B cell (primary cell): ENCODE data around the gene PDZRN3. TPM values are rescaled to one million over a fixed set of nuclear protein-coding genes. Genes with fewer than 3 reads are reported as not detected.

Source experiments
- ATAC-seq: fragments of 200-7000 bp; cut with Tn5 transposase; one replicate; pipeline ENCODE4 v1.10.0; 2021; ENCODE audit warnings: low read depth, mild to moderate bottlenecking, moderate number of reproducible peaks, moderate library complexity
- CTCF ChIA-PET: fragments of 350-600 bp; sonication (Branson Sonifier 250); formaldehyde crosslinking; loops from one replicate; lab custom pipeline; 2021; ENCODE audit warnings: antibody characterized with exemption, inconsistent platforms; lab: Charles Lee
- POLR2A ChIA-PET: fragments of 350-600 bp; sonication (Branson Sonifier 250); formaldehyde crosslinking; loops from one replicate; lab custom pipeline; 2021; ENCODE audit warnings: antibody characterized with exemption; lab: Charles Lee
- DNase-seq: peaks from one replicate; pipeline ENCODE4 v3.0.0; 2013
- H2AFZ ChIP-seq: 2 replicates; pipeline ENCODE4 v1.6.1; 2012; ENCODE audit warnings: mild to moderate bottlenecking, low read depth, low read length; ENCODE audit not compliant: insufficient read depth, poor library complexity, severe bottlenecking
- H3K27ac ChIP-seq, 2 donors: 1 replicate in 1 of 2; 2 replicates in 1 of 2; pipeline ENCODE4 v1.5.1; 2012 to 2013; ENCODE audit warnings: low read length in 2 of 2, mild to moderate bottlenecking in 2 of 2, moderate library complexity in 1 of 2
- H3K27me3 ChIP-seq, 4 experiments: fragments of 200-600 bp in 1 of 4; sonication (generic) in 1 of 4; replicated peaks in 1 of 4; 1 replicate in 2 of 4; 2 replicates in 2 of 4; pipeline versions ENCODE4 v1.6.1 to v1.7.0; 2013 to 2016; ENCODE audit warnings: low read length in 3 of 4, mild to moderate bottlenecking in 2 of 4, mixed read lengths in 1 of 4, moderate library complexity in 1 of 4; ENCODE audit not compliant: insufficient read depth in 4 of 4, control insufficient read depth in 3 of 4; ENCODE audit errors: control extremely low read depth in 1 of 4
- H3K36me3 ChIP-seq, 2 experiments: replicated peaks in 1 of 2; 1 replicate in 1 of 2; 2 replicates in 1 of 2; pipeline versions ENCODE4 v1.6.1 to v1.7.1; 2013; ENCODE audit warnings: low read length in 1 of 2; ENCODE audit not compliant: insufficient read depth in 2 of 2, control insufficient read depth in 1 of 2; ENCODE audit errors: control extremely low read depth in 1 of 2, extremely low read depth in 1 of 2
- H3K4me1 ChIP-seq, 2 donors: fragments of 200-600 bp in 1 of 2; sonication (generic) in 1 of 2; 1 replicate in 1 of 2; 2 replicates in 1 of 2; pipeline versions ENCODE4 v1.5.1 to v1.6.1; 2013 to 2017; ENCODE audit warnings: low read length in 2 of 2; ENCODE audit not compliant: control insufficient read depth in 2 of 2, insufficient read depth in 2 of 2
- H3K4me2 ChIP-seq: replicated peaks from 2 replicates; pipeline ENCODE3; 2012; ENCODE audit warnings: mild to moderate bottlenecking, low read depth, low read length; ENCODE audit not compliant: poor library complexity, severe bottlenecking
- H3K4me3 ChIP-seq, 5 experiments: fragments of 200-600 bp in 1 of 5; sonication (generic) in 1 of 5; 1 replicate in 3 of 5; 2 replicates in 2 of 5; pipeline versions ENCODE4 v1.5.1 to v1.7.0; 2011 to 2016; ENCODE audit warnings: low read length in 4 of 5, mild to moderate bottlenecking in 4 of 5, low read depth in 2 of 5, control low read depth in 1 of 5, moderate library complexity in 1 of 5; ENCODE audit not compliant: insufficient read depth in 1 of 5; ENCODE audit errors: control extremely low read depth in 1 of 5, extremely low read depth in 1 of 5
- H3K79me2 ChIP-seq: fragments of 200-600 bp; sonication (generic); one replicate; pipeline ENCODE4 v1.6.0; 2016; ENCODE audit warnings: low read length; ENCODE audit not compliant: control insufficient read depth, insufficient read depth
- H3K9ac ChIP-seq: fragments of 200-600 bp; sonication (generic); 2 replicates; pipeline ENCODE4 v1.6.1; 2017; ENCODE audit warnings: mild to moderate bottlenecking, low read length, moderate library complexity
- H3K9me3 ChIP-seq, 3 donors: one replicate each; pipeline versions ENCODE4 v1.6.1 to v1.7.1; 2013; ENCODE audit warnings: low read length in 2 of 3; ENCODE audit not compliant: control insufficient read depth in 2 of 3, insufficient read depth in 1 of 3; ENCODE audit errors: control extremely low read depth in 1 of 3
- H4K20me1 ChIP-seq: 2 replicates; pipeline ENCODE4 v1.6.0; 2012; ENCODE audit warnings: mild to moderate bottlenecking, low read length; ENCODE audit not compliant: insufficient read depth, control insufficient read depth, poor library complexity, severe bottlenecking
- H3K27ac Mint-ChIP-seq: one replicate; pipeline ENCODE4 v1.8.0; 2021; ENCODE audit warnings: mixed read lengths
- H3K27me3 Mint-ChIP-seq: one replicate; pipeline ENCODE4 v1.8.0; 2021; ENCODE audit warnings: mixed read lengths
- H3K4me1 Mint-ChIP-seq: one replicate; pipeline ENCODE4 v1.8.0; 2021; ENCODE audit warnings: mixed read lengths
- H3K4me3 Mint-ChIP-seq: one replicate; pipeline ENCODE4 v1.8.0; 2021; ENCODE audit warnings: mixed read lengths
- H3K9me3 Mint-ChIP-seq: one replicate; pipeline ENCODE4 v1.8.0; 2022; ENCODE audit warnings: mixed read lengths; ENCODE audit not compliant: insufficient read depth
- EZH2 ChIP-seq: IDR thresholded peaks from 2 replicates; pipeline ENCODE4 v1.6.1; 2012; ENCODE audit warnings: borderline replicate concordance, low read depth, mild to moderate bottlenecking, moderate library complexity, low read length; ENCODE audit not compliant: insufficient read depth, poor library complexity, severe bottlenecking
- WGBS: methylation state at CpG from one replicate; pipeline ENCODE4 v1.1.5; 2013; ENCODE audit warnings: missing lambda C conversion rate; ENCODE audit not compliant: insufficient coverage; 5-methylcytosine and 5-hydroxymethylcytosine counted together
- intact Hi-C: fragments of 100-400 bp; cut with micrococcal nuclease; formaldehyde crosslinking; loops from one replicate; pipeline ENCODE4 v1.10.0; 2022
- polyA plus RNA-seq: library from polyadenylated mRNA; depleted of rRNA; stranded (reverse); fragments of >200 nt; gene quantifications from 2 replicates; pipeline ENCODE4 v1.2.3, GENCODE V29; 2012
- total RNA-seq, 2 donors: library from RNA; stranded (reverse); fragments of 120-200 nt in 1 of 2; gene quantifications; 1 replicate in 1 of 2; 2 replicates in 1 of 2; pipeline versions ENCODE4 v1.2.3 to v1.2.4, GENCODE V29; 2013 to 2022
- TF ChIP-seq, protein P1 (sequence below): fragments of 200-600 bp; IDR thresholded peaks from one replicate; pipeline ENCODE4 v1.8.0; 2022; ENCODE audit warnings: antibody characterized with exemption, mild to moderate bottlenecking

Gene PDZRN3
- total and polyA plus RNA-seq, 2 donors (not counting 1 experiment from before 2014, with no cell fraction given), result not detected

DNA sequence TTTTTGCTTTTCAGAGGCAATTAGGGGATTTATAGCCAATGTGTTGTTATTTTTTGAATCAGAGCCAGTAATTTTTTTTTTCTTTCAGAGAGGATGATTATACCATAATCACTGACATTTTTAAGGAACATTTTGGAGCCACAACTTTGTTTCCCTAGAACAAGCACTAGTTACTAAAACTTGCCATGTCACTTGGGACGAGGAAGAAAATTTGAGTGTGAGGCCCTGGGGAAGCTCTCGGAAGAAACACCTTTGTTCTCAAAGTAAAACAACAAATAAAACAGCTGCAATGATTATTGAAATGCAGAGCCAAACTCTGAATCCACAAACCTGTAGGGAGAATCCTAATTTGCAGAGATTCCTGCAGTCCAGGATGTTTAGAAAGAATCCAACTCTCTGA is 69.7 kb downstream of the PDZRN3 start:
- ATAC-seq, result no peak
- Mint-ChIP-seq H3K27me3 (peaks cover 8% of the 10 kb centered on the region), H3K9me3 (peaks cover 4% of the 10 kb centered on the region), H3K27ac (no peak overlapping the region), H3K4me1 (no peaks in the 10 kb centered on the region), H3K4me3 (no peak overlapping the region)
- Histone ChIP-seq H3K4me3 (no peak overlapping the region), H3K9me3 (no peaks in the 10 kb centered on the region), H4K20me1 (no peaks in the 10 kb centered on the region), H3K4me1 (no peaks in the 10 kb centered on the region), H3K27ac (no peak overlapping the region), H2AFZ (no peak overlapping the region), H3K36me3 (no peaks in the 10 kb centered on the region), H3K4me2 (no peak overlapping the region), H3K27me3 (no peaks in the 10 kb centered on the region), H3K9ac (no peak overlapping the region), H3K79me2 (no peaks in the 10 kb centered on the region)
- ChIA-PET CTCF (no interaction called here), POLR2A (no interaction called here)
- no peak for DNase-seq
- intact Hi-C loops, result no loop called here
- no CpG with 5 or more reads among the region's 2 CpGs for whole genome bisulfite sequencing
- TF ChIP-seq, protein P1, sequence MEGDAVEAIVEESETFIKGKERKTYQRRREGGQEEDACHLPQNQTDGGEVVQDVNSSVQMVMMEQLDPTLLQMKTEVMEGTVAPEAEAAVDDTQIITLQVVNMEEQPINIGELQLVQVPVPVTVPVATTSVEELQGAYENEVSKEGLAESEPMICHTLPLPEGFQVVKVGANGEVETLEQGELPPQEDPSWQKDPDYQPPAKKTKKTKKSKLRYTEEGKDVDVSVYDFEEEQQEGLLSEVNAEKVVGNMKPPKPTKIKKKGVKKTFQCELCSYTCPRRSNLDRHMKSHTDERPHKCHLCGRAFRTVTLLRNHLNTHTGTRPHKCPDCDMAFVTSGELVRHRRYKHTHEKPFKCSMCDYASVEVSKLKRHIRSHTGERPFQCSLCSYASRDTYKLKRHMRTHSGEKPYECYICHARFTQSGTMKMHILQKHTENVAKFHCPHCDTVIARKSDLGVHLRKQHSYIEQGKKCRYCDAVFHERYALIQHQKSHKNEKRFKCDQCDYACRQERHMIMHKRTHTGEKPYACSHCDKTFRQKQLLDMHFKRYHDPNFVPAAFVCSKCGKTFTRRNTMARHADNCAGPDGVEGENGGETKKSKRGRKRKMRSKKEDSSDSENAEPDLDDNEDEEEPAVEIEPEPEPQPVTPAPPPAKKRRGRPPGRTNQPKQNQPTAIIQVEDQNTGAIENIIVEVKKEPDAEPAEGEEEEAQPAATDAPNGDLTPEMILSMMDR, result no peak

DNA sequence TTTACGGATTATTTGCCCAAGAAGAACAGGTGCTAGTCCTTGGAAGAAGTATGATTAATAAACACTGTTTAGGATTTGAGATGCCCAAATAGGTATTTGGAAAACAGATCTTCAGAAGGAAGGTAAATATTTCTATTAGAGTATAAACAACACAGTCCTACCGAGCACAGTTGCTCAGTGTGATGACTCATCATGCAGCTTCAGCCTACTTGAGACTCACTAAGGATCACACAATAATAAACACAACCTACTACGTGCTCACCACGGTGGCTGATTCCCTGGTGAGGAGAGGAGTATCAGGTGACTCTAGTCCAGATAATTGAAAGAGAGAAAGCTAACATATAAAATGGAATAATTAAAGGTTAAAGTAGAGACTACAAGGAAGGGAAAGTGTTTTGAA is 72.0 kb downstream of the PDZRN3 start:
- H3K4me2 ChIP-seq, result no peak overlapping the region
- H3K9ac ChIP-seq, result no peak overlapping the region
- ATAC-seq (no peak), DNase-seq (no peak)
- intact Hi-C loops, result no loop called here
- no peaks in the 10 kb centered on the region for H4K20me1 ChIP-seq
- H3K79me2 ChIP-seq, result no peaks in the 10 kb centered on the region
- H3K9me3 Mint-ChIP-seq, result peaks cover 2% of the 10 kb centered on the region
- H2AFZ ChIP-seq, result no peak overlapping the region
- H3K27me3 Mint-ChIP-seq, result peaks cover 8% of the 10 kb centered on the region
- no peak for TF ChIP-seq EZH2
- TF ChIP-seq, protein P1, result no peak
- no peak overlapping the region for H3K4me3 Mint-ChIP-seq
- no peaks in the 10 kb centered on the region for H3K4me1 Mint-ChIP-seq
- no peaks in the 10 kb centered on the region for H3K27me3 ChIP-seq
- H3K27ac Mint-ChIP-seq, result no peak overlapping the region
- no peaks in the 10 kb centered on the region for H3K9me3 ChIP-seq
- H3K4me1 ChIP-seq, result no peaks in the 10 kb centered on the region
- WGBS, result 100% methylated on average over 1 of the region's 4 CpGs
- H3K36me3 ChIP-seq, result no peaks in the 10 kb centered on the region
- CTCF ChIA-PET, result no interaction called here
- no peak overlapping the region for H3K4me3 ChIP-seq
- POLR2A ChIA-PET, result no interaction called here
- no peak overlapping the region for H3K27ac ChIP-seq
